NCI-H187 (cell line): ENCODE results near the gene TENM3.

Experiments used
- DNase-seq, 2 experiments: peaks; one replicate each; lab custom pipeline; 2025; lab: John Stamatoyannopoulos, UW

The TENM3 gene

DNA sequence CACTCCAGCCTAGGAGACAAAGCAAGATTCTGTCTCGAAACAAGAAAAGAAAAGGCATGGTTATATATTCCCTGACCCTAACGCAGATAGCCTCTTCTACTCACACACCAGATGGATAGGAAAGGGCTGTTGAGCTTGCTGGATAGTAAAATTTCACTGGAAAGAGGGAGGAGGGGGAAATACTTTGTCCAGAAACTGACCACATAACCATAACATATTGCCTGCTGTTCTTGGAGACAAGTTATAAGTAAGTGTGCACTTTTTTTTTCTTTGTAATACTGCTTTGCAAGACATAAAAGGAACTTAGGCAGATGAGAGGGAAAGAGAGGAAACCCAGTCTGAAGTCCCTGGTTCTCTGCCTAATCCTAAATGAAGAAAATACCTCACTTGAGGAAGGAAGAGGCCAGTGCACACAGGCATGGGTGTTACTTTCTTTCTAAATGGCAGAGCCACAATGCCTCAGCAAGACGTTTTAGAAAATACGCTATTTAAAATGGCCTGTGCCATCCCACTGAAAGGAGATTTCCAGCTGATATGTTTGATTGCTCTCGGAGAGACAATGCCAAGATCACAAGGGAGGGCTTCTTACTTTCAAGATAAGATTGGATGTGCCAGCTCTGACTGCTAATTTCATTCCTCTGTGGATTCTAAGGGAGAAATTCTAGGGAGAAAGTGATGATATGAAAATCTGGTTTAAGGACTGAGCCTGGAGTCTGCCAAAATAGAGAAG lies 533.3 kb downstream of the TENM3 start:
- DNase-seq: no peak

DNA sequence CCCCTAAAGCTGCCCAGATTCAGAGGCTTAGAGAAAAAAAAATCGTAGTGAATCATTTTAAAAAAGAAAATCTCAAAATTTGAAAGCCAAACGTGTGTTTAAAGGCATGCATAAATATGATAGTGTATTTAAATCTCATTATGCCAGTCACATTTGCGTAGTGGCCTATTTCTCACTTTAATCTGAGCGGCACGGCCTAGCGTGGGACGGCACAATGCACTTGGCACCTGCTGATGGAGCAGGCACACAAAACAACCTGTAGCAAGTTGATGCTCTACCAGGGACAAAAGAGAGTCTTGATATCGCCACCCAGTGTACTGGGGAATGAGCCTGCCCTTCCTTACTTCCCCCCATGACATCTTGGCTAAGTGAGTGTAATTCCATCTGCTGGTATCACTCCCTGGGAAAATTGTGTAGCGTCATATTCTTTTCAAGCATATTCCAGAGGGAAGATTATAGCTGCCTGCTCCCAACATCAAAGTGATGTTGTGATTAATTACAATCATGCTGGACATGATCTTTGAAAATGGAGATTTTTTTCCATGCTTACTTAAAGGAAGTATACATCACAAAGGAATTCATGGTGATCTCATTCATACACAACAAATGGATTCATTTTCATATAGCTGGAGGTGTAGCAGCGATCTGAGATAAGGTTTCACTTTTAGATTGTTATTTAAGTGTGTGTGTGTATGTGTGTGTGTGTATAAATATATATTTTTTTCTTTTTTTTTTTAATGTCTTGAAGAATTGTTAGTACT lies 535.2 kb downstream of the TENM3 start:
- DNase-seq: no peak

DNA sequence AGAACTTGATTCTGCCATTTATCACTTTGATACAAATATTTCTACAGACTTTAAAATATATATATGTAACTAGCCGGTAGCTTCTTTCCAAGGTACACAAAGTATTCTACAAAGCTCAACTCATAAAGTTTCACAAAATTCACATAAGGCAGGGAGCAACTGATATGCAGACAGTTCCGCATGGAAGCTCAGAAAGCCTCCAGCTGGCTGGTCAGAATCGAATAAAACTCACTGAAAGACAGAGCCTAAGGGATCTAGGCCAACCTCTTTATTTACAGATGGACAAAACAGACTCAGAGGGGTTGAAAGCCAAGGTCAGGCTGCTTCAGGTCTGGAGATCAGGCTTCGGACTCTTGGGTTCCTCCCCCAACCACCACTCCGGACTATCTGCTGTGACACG lies 543.8 kb downstream of the TENM3 start:
- no peak for DNase-seq

GRCh38 chr4:182788201-182788600 lies 545.0 kb downstream of the TENM3 start:
- no peak for DNase-seq

- no peak for DNase-seq
These were observed 546.3 kb downstream of the TENM3 start for GRCh38 chr4:182789529-182789928.

GRCh38 chr4:182795446-182796238 lies 552.4 kb downstream of the TENM3 start:
- no peak for DNase-seq

DNA sequence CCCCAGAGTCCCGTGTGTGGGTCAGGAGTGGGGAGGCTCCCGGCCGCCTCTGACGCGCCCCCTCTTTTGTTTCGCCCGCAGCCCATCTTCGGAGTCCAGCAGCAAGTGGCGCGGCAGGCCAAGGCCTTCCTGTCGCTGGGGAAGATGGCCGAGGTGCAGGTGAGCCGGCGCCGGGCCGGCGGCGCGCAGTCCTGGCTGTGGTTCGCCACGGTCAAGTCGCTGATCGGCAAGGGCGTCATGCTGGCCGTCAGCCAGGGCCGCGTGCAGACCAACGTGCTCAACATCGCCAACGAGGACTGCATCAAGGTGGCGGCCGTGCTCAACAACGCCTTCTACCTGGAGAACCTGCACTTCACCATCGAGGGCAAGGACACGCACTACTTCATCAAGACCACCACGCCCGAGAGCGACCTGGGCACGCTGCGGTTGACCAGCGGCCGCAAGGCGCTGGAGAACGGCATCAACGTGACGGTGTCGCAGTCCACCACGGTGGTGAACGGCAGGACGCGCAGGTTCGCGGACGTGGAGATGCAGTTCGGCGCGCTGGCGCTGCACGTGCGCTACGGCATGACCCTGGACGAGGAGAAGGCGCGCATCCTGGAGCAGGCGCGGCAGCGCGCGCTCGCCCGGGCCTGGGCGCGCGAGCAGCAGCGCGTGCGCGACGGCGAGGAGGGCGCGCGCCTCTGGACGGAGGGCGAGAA lies 556.5 kb downstream of the TENM3 start:
- DNase-seq: no peak

- DNase-seq: no peak
These were observed 557.0 kb downstream of the TENM3 start for GRCh38 chr4:182800216-182800515.

- DNase-seq: no peak
These were observed 558.4 kb downstream of the TENM3 start for GRCh38 chr4:182801636-182802035.

- DNase-seq: no peak
These were observed 559.4 kb downstream of the TENM3 start for GRCh38 chr4:182802621-182803020.

- no peak for DNase-seq
These were observed 560.0 kb downstream of the TENM3 start for GRCh38 chr4:182803235-182803634.

DNA sequence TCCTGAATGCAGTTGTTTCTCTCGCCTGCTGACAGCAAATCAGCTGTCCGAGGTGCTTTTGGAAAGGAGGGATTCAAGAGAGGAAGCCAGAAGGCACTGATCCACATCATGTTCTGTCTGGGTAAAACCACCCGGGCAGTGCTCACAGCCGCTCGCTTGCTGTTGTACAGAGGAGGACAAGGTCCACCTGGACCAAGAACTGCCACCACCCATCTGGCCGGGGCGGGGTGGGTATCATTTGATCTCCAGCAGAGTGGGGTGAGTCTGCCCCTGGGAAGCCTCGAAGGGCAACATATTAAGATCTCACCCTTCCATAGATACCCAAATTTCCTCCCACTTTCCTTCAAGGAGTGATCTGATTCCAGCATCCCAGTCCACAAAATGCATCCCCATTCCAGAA lies 560.9 kb downstream of the TENM3 start:
- DNase-seq: no peak

DNA sequence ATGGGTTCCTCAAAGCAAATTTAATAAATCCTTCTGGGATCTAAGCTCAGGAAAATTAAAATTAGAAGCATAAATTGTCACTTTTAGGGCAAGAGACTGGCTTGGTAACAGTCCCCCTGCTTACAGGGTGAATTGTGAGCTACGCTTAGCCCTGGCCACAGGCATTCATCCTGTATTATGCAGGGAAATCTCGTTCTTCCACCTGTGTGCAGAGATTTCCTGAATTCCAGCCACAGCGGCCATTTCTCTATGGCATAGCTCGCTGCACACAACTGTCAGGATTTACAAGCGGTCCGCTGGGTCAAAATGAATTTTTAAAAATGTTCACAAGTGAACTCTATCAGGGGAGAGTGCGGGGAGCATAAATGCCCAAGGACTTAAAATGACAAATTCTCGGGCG lies 562.1 kb downstream of the TENM3 start:
- DNase-seq: no peak

GRCh38 chr4:182805750-182806149 lies 562.5 kb downstream of the TENM3 start:
- no peak for DNase-seq

GRCh38 chr4:182806259-182807252 lies 563.4 kb downstream of the TENM3 start:
- DNase-seq: peak in 1 of 2 experiments; percentile 13

GRCh38 chr4:182807346-182807745 lies 564.1 kb downstream of the TENM3 start:
- DNase-seq: no peak

DNA sequence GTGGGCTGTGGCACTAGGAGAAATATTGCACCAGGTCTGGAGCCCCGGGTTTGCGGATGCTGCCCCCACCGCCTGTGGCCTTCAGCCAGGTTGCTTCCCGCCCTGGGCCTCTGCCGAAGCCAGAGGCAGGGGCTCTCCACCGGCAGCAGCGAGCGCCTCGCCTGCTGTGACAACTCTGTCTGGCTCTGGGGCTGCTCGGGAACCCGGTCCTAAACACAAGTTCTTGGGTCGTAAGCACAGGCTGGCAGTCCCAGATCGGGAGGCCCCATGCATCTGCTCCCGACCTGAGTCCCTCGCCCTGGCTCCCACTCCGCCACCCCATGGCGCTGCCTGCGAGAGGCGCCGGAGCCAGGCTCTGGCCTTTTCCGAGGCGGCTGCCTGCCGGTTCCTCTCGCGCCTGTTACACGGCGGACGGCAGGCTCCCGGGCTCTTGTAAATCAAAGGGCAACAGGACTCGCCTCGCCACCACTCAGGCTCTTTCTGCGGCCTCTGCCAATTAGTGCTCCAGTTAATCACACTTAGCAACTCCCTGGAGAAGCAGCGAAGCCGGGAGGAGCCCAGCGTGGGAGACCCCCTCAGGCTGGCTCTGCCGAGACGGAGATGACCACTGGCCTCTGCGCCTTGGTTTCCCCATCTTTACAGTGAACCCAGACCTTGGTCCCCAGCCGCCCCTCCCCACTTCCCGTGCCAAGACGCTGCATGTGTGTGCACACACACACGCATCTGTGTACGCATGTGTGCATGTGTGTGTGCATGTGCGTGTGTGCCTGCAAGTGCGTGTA lies 564.8 kb downstream of the TENM3 start:
- DNase-seq: no peak

DNA sequence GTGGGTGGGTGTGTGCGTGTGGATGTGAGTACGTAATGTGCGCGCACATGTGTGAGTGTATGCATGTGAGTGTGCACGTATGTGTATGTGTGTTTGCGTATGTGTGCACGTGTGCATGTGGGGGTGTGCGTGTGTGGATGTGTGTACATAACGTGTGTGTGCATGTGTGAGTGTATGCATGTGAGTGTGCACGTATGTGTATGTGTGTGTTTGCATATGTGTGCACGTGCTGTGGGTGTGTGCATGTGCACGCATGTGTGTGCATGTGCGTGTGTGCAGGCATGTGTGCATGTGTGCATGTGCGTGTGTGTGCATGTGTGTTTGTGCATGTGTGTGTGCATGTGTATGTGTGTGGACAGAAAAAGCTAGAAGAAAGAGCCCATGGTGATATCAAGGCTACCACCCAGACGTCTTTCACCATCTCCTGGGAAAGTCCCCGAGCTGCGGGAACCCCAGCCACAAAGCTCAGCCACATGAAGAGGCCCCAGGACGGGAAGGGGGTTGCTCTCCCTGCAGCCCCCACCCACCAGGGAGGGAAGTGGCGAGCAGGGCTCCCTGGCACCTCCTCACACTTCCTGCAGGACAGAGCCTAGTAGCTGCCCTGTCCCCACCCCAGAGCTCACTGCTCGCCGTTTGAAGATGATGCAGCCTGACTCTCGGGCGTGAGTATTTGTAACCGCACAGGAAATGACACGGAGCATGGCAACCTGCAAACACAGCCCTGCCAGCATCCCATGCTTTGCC lies 565.6 kb downstream of the TENM3 start:
- DNase-seq: no peak

DNA sequence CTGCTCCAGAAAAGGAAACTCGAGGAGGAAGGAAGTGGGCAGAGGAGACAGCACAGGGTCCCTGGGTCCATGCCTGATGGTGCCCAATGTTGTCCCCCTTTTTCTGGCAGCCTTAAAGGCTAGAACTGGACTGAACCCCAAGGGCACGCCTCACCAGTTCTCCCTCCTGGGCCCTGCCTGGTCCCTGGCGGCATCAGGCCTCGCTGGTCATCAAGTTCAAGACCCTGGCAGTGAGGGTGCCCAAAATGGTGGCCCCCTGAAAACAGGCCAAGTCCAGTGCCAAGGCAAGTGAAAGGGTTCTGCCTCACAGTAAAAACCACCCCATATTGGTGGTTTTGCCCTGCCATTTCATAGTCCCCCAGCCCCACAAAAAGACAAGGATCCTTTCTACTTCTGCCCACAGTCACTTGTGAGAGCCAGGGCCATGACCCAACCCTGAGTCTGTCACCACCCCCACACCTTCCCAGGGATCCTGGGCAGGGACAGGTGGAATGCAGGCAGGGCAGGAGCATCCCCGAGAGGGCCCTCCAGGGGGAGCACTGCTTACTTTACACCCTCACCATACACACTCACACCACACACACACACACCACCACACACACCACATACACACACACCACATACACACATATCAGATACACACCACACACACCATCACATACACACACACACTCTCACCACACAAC lies 566.4 kb downstream of the TENM3 start:
- no peak for DNase-seq
